Measurements from ENCODE around the gene PCGF1.

Gene PCGF1

GRCh38 chr2:74515981-74516633 is 8.6 kb upstream of the PCGF1 start:
- DNase-seq: peak in 16 of 58 donors; percentile 2 to 34 (median 11)

GRCh38 chr2:74515271-74515980 is 7.9 kb upstream of the PCGF1 start:
- no peak for DNase-seq

GRCh38 chr2:74514368-74515270 is 7.1 kb upstream of the PCGF1 start, which contains the start of gene TLX2:
TSS of gene TLX2 (plus strand) at chr2:74514450. CDS start at chr2:74514807, 357 bp downstream.
- no peak for DNase-seq

GRCh38 chr2:74513605-74514367 is 6.3 kb upstream of the PCGF1 start:
- no peak for DNase-seq

- DNase-seq: no peak
Measured at GRCh38 chr2:74512744-74513604, 5.5 kb upstream of the PCGF1 start.

GRCh38 chr2:74511104-74511989 is 3.9 kb upstream of the PCGF1 start:
- no peak for DNase-seq

GRCh38 chr2:74510272-74510671 is 2.8 kb upstream of the PCGF1 start:
- no peak for DNase-seq

- peak in 20 of 58 donors; percentile 5 to 69 (median 34) for DNase-seq
Measured at GRCh38 chr2:74507926-74508520, 528 bp upstream of the PCGF1 start.

- DNase-seq: no peak
Measured at GRCh38 chr2:74505448-74506246, 1.8 kb downstream of the PCGF1 start.

- no peak for DNase-seq
Measured at GRCh38 chr2:74504591-74504990, 2.9 kb downstream of the PCGF1 start.

- DNase-seq: no peak
Measured at GRCh38 chr2:74503506-74504475, 3.7 kb downstream of the PCGF1 start.

- DNase-seq: peak in 1 of 58 donors; percentile 11
Measured at GRCh38 chr2:74502720-74503505, 4.6 kb downstream of the PCGF1 start.

GRCh38 chr2:74502147-74502719 is 5.3 kb downstream of the PCGF1 start:
- DNase-seq: no peak

- DNase-seq: no peak
Measured at GRCh38 chr2:74501335-74502071, 6.0 kb downstream of the PCGF1 start.

- no peak for DNase-seq
Measured at GRCh38 chr2:74500578-74500946, 6.9 kb downstream of the PCGF1 start.
